ENCODE results near the gene SAPCD2.
"Not testable (repeated sequence)": the region's sequence is repeated elsewhere in the genome, so short reads cannot be mapped to it uniquely, and the experiment has no call there.

The SAPCD2 gene

GRCh38 chr9:137044502-137045177 lies 25.7 kb downstream of the SAPCD2 start:
- peak; percentile 37 for DNase-seq

GRCh38 chr9:137044037-137044436 lies 26.3 kb downstream of the SAPCD2 start:
- DNase-seq, result no peak

- no peak for DNase-seq
Measured at GRCh38 chr9:137042751-137043727, 27.3 kb downstream of the SAPCD2 start.

GRCh38 chr9:137041124-137041523 lies 29.2 kb downstream of the SAPCD2 start:
- no peak for DNase-seq

- no peak for DNase-seq
Measured at GRCh38 chr9:137040568-137040967, 29.8 kb downstream of the SAPCD2 start.

GRCh38 chr9:137039611-137040366 lies 30.6 kb downstream of the SAPCD2 start:
- no peak for DNase-seq

- DNase-seq, result no peak
Measured at GRCh38 chr9:137038916-137039315, 31.4 kb downstream of the SAPCD2 start.

- no peak for DNase-seq
Measured at GRCh38 chr9:137037483-137037882, 32.9 kb downstream of the SAPCD2 start.

GRCh38 chr9:137037035-137037434 lies 33.3 kb downstream of the SAPCD2 start:
- DNase-seq, result no peak

- no peak for DNase-seq
Measured at GRCh38 chr9:137035937-137036336, 34.4 kb downstream of the SAPCD2 start.

GRCh38 chr9:137035507-137035834 lies 34.9 kb downstream of the SAPCD2 start:
- DNase-seq, result no peak

- peak; percentile 31 for DNase-seq
Measured at GRCh38 chr9:137034709-137035506, 35.4 kb downstream of the SAPCD2 start.

GRCh38 chr9:137034039-137034708 lies 36.2 kb downstream of the SAPCD2 start:
- DNase-seq, result no peak

GRCh38 chr9:137033481-137033880 lies 36.9 kb downstream of the SAPCD2 start:
- not testable (repeated sequence) for DNase-seq

GRCh38 chr9:137032858-137033257 lies 37.5 kb downstream of the SAPCD2 start:
- DNase-seq, result no peak

GRCh38 chr9:137031904-137032640 lies 38.3 kb downstream of the SAPCD2 start, which contains the start of gene FUT7:
Gene FUT7 (minus strand): TSS chr9:137032088. CDS start chr9:137031991, 97 bp downstream.
- no peak for DNase-seq

- no peak for DNase-seq
Measured at GRCh38 chr9:137030538-137031527, 39.5 kb downstream of the SAPCD2 start.

- DNase-seq, result no peak
Measured at GRCh38 chr9:137030006-137030405, 40.4 kb downstream of the SAPCD2 start.

- no peak for DNase-seq
Measured at GRCh38 chr9:137029058-137029936, 41.1 kb downstream of the SAPCD2 start.
